NCI-H510A treated with DMSO at 0.1 percent for 48 hours (cell line): ENCODE data around the gene SSTR3.
"Not testable (repeated sequence)": the region's sequence is repeated elsewhere in the genome, so short reads cannot be mapped to it uniquely, and the experiment has no call there.

Experiments used
- DNase-seq: peaks from one replicate; lab custom pipeline; 2025; lab: John Stamatoyannopoulos, UW

The SSTR3 gene

DNA sequence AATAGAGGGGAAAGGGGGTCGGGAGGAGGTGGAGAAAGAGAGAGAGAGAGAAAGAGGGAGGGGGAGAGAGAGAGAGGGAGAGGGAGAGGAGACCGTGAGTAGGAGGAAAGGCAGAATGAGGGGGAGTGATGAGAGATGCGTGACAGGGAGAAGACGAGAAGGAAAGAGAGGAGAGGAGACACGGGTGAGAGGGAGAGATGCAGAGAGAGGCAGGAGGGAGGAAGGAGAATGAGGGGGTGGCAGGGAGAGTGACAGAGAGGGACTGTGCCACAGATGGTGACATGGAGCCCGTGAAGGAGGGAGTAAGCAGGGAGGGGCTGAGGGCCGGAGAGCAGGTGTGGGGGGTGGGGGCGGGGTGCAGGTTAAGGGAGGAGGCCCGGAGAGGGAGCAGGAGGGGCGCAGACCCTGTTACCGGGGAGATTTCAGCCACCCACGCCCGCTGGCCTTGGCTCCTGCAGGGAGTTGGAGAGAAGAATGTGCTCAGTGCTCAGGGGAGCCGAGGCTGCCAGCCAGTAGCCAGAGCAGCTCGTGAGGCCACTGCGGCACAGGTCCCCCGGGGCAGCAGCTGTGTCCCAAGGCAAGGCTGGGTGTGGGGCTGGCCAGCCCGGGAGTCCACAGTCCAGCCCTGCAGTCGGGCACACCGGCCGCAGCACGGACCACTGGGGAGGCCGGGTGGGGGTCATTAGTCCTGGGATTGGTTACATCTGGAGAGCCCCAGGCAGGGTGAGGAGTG, at the start of gene SSTR3:
Gene SSTR3 (minus strand): TSS at position 304 of the 733 bp plus-strand sequence. CDS start 4,674 bp downstream, outside the sequence.
- DNase-seq: no peak

GRCh38 chr22:37260901-37261336, 48.6 kb upstream of the SSTR3 start:
- DNase-seq: peak; percentile 2

DNA sequence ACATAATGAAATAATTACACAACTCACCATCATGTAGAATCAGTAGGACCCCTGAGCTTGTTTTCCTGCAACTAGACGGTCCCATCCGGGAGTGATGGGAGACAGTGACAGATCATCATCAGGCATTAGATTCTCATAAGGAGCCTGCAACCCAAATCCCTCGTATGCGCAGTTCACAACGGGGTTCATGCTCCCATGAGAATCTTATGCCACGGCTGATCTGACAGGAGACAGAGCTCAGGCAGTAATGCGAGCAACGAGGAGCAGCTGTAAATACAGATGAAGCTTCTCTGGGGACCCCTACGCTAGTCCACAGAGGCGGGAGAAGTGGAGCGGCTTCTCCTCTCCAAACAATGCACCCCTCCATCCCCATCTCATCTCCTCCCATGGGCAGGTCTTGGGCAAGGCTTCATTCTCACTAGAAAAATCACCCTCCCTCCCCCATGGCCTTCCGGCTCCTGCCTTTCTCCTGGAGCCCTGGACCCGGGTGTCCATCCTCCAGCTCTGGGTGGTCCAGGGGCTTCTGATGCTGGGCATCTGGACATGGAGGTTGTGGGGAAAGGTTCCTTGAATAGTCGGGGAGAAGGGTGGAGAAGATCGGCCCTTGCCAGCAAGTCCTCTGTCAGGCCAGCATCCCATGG, 48.0 kb upstream of the SSTR3 start:
- no peak for DNase-seq

DNA sequence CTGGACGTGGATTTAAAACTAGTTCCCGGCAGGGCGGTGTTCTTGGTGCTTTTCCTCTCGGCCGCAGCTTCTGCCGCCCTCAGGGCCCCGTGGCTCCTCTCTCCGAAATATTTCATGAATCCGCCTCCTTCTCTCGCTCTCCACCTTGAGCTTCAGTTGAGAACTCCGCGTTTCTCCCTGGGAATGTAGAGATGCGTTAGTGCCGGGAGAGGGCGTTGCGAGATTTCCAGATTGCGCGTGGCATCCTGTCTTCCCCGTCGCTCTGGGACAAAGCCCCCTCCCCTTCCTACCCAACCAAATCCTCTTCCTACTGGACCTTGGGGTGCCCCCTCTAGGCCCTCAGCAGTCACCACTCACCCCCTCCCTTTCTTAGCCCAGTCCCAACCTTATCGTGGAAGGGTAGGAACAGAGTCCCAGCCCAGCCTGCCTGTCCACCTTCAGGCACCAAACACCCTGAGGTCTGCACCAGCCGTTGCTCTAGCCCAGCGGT, 47.3 kb upstream of the SSTR3 start:
- no peak for DNase-seq

GRCh38 chr22:37258753-37259401, 46.6 kb upstream of the SSTR3 start:
- no peak for DNase-seq

- no peak for DNase-seq
These were observed 45.9 kb upstream of the SSTR3 start for GRCh38 chr22:37258005-37258752.

DNA sequence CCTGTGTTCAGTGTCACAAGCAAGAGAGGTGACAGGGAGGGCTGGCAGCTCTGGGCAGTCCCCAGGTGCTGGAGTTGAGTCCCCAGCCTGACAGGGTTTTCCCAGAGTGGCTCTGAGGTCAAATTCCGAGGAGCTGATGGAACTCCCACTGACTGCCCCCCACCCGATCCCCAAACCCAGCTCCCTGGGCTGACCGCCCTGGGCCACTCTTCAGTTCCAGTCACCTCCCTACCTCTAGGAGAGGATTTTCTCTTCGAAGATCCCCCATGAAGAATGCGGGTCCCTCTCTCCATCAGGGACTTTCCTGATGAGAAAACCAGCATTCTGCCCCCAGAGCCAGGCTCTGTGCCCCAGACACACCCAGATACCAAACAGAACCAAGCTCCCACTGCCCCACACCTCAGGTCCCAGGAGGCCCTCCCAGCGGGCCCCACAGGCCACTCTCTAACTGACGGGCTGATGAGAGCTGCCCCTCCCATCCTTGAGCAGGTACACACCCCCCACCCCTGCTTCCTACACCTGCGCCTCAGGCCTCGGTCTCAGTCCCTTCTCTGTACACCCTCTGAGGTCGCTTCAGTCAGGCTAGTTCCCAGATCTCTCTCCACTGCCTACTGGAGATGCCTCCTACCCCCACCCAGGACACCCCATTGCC, 43.9 kb upstream of the SSTR3 start:
- DNase-seq: no peak

GRCh38 chr22:37255558-37256006, 43.3 kb upstream of the SSTR3 start:
- DNase-seq: no peak

GRCh38 chr22:37254867-37255233, 42.6 kb upstream of the SSTR3 start:
- no peak for DNase-seq

GRCh38 chr22:37254209-37254866, 42.1 kb upstream of the SSTR3 start:
- no peak for DNase-seq

DNA sequence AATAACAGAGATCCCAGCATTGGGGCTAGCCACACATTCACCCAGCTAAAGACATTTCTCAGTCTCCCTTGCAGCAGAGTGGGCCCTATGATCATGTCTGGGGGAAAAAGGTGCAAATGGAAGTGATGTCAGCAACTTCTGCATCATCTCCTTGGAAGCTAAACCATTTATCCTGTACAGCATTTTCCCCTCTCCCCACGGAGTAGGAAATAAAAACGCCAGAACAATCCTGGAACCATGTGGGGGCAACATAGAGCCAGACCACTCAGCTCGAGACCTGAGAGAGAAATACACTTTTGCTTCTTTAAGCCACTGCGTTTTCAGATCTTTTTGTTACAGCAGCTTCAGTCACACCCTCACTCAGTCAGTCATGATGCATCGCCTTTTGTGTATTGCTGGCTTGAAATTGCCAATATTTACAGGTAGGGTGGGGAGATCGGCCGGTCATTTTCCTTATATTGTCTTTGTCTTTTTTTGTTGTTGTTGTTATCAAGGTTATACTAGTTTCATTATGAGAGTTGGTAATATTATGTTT, 40.9 kb upstream of the SSTR3 start:
- DNase-seq: no peak

GRCh38 chr22:37251836-37252235, 39.6 kb upstream of the SSTR3 start:
- not testable (repeated sequence) for DNase-seq

GRCh38 chr22:37249986-37250385, 37.7 kb upstream of the SSTR3 start:
- no peak for DNase-seq

DNA sequence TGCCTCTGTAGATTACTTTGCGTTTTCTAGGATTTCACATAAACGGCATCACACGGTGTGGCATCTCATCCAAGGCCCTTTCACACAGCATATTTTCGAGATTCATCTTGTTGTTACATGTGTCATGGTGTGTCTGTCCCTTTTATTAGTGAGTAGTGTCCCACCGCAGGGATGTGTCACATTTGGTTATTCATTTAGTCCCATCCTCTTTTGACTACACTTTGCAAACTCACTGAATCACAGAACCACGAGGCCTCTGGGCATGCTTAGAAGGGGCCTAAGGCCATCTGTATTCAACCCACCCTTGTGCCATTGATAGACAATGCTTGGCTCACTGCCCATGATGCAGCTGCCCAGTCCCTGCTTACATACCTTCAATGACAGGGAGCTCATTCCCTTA, 36.0 kb upstream of the SSTR3 start:
- DNase-seq: no peak

DNA sequence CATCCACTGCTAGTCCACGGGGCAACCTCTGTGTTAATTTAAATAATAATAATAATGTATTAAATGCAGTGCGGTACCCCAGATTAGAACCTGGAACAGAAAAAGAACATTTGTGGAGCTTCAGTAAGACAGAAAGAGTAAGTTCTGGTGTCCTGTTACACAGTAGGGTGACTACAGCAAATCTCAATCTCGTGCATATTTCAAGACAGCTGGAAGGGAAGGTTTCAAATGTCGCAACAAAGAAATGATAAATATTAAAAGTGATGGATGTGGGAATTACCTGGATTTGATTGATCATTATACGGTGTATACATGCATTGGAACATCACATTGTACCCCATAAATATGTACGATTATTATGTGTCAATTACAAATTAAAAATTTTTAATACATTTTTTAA, 33.5 kb upstream of the SSTR3 start:
- DNase-seq: no peak

GRCh38 chr22:37244922-37245722, 32.8 kb upstream of the SSTR3 start:
- DNase-seq: no peak

GRCh38 chr22:37244114-37244921, 32.0 kb upstream of the SSTR3 start, which contains the start of gene RAC2:
TSS of gene RAC2 (minus strand) at chr22:37244269. CDS start at chr22:37244148, 121 bp downstream.
- DNase-seq: no peak

- DNase-seq: no peak
These were observed 31.3 kb upstream of the SSTR3 start for GRCh38 chr22:37243402-37244113.
